NK-92 treated with Interleukin-12 subunit alpha and Interleukin-12 subunit beta, amount 100 ng/mL, for 24 hours (cell line): ENCODE results near the gene ELK3.

Experiments used
- DNase-seq: peaks from one replicate; lab custom pipeline; 2025; lab: John Stamatoyannopoulos, UW

ELK3 gene

DNA sequence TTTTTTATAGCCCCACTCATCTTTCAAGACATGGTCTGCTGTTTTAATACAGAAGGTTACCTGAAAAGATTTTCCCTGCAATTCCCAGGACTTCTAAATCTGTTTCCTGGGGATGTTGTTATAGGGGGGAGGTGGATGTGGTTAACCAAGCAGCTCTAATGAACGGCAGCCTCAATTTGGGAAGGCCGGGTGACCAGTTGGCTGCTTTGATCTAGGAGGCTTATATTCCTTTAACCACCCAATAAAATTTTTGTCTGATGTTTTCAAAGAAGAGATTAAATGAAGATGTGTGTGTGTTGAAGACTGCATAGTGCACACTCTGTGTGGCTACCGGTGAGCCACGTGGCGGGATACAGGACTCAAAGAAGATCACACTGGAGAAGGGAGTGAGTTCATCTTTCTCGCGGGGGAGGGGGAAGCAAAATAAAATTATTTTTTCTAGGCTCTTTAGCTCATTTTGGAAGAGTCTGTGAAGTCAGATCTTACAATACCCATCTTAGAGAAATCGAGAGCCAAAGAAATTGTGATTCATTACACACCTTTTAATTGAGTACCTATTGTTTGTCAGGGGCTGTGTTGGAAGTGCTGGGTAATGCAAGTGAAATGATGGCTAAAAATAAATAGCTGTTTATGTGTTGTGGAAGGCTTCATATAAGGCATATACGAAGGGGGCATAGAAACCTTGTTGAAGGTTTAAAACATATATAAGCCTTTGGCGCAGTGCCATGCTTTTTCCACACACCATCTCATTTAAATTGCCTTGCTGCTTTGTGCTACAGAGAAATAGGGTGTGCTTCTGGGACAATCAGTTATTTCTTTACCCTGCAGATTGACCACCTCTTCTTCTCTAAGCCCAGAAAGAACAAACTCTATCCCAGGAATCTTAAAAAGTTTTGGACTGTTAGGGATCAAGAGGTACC is 18.5 kb downstream of the ELK3 start:
- no peak for DNase-seq

DNA sequence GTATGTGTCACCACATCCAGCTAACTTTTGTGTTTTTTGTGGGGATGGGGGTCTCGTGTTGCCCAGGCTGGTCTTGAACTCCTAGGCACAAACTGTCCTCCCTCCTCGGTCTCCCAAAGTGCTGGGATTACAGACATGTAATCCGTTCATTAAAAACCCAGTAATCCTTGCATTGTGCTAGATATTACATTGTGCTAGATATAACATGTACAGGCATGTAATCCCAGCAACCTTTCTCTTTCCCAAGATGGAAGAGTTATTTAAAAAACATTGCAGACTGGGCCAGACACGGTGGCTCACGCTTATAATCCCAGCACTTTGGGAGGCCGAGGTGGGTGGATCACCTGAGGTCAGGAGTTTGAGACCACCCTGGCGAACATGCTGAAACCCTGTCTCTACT is 19.7 kb downstream of the ELK3 start:
- no peak for DNase-seq

DNA sequence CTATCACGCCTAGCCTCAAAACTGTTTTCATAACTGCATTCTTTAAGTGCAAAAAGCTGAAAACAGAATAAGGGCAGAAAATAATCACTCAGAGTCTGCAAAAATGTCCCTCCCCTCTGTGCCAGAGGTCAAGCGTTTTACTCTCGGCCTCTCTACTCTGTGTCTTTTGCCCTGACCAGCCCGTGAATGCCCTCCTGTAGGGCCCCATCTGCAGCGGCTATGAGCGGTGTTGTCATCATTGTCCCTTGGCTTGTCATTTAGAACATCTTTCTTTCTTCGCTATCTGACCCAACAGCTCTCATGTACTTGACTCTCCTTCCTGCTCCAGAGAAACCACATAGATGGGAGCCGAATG is 21.7 kb downstream of the ELK3 start:
- DNase-seq = no peak

DNA sequence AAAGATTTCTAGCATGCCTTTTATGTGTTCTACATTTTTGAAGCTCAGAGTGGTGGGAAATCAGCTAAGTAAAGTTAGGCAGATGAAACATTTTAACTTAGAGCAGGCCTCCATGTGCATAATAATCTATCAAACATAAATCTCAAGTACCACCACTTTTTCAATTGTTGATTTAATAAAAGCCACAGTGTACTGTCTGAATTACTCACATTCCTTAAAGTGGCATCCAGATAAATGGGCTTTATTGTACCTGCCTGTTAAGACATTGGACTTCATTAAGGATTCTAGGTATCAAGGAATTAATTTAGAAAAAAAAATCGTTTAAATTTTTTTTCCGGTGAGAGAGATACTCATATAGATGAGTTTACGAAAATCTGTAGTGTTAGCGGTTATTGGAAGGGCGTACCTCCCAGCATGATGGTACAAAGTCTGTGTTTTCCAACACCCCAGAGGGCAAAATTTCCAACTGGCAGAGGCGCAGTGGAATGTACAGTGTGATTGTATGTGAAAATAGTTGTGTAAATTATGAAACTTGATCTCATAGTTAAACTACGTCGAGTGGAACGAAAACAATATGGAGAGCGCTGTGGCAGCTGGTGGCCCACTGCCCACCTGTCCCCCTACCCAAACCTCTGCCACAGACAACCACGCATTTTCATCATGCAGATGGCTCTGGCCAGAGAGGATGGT is 25.0 kb downstream of the ELK3 start:
- DNase-seq = no peak

DNA sequence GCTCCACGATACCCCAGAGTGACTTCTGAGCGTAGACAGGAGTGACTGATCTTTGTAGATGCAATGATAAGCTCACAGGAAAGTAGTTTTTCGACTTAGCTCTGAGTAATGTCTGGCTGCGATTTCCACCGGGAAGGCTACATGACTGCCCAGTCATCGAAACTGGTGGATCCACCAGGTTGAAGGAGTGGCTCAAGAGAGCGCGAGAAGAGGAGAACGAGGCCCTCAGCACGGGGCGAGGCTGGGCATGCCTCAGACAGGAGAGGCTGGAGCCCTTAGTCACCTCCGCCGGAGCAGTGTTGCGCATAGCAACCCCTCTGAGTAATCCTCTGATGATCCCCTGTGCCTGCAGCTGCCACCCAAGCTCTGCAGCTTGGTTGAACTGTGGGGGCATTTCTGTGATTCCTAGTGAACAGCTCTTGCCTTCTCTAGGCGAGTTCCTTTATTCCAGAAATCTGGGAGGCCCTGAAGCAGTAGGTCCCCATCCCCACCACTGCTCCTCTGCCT is 25.6 kb downstream of the ELK3 start:
- no peak for DNase-seq

DNA sequence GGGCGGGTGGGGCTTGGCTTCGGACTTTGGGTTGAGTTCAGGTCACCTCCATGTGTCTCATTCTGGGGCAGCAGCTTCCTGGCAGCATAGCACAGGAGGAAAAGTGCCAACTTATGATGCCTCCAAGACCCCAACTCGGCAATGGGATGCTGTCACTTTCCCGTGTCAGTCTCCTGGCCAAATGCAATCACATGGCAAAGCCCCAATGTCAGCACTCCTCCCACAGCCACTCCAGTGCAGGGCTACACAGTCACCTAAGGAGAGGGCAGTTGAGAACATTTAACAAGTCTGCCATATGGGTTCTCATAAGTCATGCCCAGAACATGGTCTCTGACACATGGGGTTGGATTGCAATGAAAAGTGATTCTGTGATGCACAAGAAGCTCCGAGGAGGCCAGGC is 26.7 kb downstream of the ELK3 start:
- no peak for DNase-seq

DNA sequence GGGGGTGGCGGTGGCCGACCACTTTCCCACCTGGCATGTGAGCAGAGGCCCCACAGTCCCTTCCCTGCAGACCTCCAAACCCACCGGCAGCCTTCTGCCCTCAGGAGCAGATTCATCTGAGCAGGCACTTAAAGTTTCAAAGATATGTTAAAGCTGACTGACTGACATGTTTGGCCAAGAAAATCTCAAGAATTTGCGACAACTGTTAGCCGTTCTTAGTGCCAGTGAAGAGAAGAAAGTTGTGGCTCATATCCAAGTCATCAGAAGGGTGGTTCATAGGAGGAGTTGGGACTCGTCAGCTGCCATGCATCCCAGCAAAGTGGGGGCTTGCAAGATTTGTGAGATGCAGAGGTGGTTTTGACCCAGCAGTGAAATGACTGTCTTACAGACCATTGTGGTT is 27.2 kb downstream of the ELK3 start:
- DNase-seq = no peak

DNA sequence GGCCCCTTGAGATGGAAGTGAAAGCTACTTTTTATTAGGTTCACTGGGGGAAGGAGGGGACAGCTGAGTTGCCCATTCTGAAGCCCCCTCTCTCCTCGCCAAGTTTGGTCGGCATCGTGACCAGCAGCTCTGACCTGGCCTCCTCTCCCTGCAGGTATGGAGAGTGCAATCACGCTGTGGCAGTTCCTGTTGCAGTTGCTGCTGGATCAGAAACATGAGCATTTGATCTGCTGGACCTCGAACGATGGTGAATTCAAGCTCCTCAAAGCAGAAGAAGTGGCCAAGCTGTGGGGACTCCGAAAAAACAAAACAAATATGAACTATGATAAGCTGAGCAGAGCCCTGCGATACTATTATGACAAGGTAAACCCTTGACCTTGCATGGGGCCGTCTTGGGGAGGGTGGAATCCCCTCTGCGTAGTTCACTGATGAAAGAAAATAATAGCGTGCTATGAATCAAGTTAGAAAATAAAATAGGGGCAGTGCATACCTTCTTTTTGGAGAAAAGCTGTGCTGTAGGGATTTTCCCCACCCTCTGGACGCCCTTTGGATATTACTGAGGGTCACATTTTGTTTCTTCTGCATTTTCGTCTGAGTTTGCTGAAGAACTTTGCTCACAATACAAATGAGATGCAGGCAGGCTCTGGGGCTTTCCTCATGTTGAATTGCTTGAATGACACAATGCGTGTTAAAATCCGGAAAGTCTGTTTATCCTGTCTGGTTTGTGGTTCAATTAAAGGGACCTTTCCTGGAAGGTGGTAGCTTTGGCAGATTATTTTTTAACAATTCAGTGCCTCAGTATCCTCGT is 29.4 kb downstream of the ELK3 start:
- no peak for DNase-seq

DNA sequence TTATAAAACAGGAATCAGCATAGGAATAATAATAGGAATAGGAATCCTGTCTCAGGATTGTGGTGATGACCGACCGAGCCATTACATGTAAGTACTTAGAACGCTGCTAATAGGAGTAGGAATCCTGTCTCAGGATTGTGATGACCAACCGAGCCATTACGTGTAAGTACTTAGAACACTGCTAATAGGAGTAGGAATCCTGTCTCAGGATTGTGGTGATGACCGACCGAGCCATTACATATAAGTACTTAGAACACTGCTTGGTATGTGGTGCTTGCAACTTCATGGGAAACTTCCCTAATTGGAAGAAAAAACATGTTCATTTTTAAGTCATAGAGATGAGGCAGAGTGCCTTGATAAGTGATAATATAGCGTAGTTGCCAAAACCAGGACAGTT is 30.0 kb downstream of the ELK3 start:
- no peak for DNase-seq

DNA sequence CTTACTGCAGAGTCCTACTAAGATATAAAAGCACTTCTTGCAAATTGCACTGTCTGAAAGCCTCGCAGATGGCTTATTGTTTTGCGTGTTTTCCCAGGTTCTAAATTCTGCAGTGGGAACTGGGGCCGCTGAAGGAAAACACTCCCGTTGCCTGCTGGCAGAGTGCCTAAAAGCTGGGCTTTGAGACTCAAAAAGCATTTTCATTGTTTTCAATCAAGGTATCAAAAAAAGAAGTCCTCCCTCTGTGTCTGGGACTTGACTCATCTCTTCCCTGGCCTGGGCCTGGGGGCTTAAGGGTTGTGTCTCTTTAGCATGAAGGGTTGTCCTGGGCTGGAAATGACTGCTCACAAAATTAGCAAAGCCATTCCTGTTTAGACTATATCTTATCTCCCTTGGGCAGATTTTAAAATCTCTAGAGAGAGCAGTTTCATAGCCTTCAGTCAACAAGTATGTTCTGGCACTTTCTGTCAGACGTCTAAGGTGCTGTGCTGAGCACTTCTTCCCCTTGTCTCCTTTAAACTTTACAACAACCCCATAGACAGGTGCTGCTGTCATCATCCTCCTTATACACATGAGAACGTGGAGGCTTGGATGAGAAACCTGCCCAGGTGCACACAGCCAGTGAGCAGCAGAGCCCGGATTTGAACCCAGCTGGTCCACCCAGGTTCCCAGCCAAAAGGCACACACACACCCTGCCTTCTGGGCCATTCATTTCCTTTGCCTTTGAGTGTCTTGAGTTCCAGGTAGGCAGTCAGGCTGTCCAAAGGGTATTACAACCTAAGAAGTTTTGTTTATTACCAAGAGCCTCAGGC is 31.1 kb downstream of the ELK3 start:
- DNase-seq = no peak

DNA sequence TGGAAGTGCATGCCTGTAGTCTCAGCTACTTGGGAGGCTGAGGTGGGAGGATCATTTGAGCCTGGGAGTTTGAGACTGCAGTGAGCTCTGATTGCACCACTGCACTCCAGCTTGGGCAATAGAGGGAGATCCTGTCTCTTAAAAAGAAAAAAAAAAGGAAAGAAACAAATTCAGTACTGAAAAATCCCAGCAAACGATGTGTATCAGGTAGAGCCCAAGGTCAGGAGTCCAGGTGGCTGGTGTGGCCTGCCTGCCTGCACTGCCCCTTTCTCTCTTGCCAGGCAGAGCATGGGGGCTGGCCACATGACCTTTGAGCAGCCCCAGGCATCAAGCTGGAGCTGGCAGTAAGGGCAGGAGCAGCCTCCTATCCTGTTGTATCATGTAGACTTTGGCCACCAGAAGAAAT is 31.8 kb downstream of the ELK3 start:
- no peak for DNase-seq

DNA sequence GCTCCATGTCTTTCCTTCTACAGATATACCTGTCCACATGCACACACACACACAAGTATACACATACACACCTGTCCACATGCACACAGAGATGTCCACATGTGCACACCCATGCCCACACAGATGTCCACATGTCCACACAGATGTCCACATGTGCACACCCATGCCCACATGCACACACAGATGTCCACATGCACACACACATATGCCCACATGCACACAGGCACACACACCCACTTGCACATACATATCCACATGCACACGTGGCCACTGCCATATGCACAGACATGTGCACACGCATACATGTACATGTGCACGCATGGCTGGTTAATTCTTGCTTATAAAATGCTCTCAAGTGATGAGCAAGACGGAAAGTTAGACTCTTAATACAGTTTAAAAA is 32.2 kb downstream of the ELK3 start:
- DNase-seq = no peak

DNA sequence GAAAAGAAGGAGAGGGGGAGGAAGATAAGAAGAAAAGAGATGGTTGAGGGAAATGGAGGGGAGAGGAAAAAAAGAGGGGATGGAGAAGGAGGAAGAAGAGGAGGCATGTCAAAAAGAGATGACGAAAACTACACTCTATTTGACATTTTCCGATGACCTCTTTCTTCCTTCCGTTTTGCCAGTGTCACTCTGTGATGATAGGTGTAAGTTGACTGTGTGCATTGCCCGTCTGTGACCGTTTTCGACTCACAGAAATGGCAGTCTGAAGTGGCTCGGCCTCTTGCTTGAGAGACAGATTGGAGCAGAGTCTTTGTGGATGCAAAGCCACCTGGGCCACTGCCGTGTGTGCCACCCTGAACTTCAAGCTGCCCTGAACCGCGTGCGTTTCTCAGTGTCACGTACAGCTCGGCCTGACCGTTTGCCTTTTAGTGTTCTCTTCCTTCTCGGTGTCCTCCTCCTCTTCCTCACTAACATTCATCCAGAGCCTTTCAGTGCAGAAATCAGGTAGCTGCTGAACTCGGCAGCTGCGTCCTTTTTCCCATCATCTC is 32.7 kb downstream of the ELK3 start:
- no peak for DNase-seq

DNA sequence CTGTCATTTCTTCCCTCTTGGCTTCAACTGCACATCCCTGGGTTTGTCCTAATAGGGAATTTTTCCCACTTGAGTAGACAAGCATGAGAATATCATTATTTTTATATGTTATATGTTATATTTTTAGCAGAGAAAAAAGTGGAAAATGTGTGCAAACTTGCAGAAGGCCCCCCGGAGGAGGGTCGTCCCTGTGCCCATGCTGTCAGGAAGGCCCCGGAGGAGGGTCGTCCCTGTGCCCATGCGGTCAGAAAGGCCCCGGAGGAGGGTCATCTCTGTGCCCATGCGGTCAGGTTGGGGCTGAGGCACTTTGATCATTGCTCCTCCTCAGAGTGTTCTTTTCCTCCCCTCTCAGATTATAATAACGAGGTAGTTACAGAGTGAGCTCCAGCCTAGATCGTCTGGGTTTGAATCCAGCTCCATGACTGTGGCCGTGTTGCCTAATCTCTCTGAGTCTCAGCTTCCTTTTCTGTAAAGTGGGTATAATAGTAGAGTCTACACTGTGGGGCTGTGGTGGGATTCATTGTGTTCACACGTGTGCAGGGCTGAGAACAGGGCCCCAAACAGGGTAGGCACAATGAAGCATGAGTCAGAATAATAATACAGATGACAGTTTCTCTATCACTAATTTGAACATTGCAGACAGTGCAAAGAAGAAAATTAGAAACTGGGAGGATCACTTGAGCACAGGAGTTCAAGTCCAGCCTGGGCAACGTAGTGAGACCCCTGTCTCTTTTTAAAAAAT is 33.4 kb downstream of the ELK3 start:
- DNase-seq = no peak

DNA sequence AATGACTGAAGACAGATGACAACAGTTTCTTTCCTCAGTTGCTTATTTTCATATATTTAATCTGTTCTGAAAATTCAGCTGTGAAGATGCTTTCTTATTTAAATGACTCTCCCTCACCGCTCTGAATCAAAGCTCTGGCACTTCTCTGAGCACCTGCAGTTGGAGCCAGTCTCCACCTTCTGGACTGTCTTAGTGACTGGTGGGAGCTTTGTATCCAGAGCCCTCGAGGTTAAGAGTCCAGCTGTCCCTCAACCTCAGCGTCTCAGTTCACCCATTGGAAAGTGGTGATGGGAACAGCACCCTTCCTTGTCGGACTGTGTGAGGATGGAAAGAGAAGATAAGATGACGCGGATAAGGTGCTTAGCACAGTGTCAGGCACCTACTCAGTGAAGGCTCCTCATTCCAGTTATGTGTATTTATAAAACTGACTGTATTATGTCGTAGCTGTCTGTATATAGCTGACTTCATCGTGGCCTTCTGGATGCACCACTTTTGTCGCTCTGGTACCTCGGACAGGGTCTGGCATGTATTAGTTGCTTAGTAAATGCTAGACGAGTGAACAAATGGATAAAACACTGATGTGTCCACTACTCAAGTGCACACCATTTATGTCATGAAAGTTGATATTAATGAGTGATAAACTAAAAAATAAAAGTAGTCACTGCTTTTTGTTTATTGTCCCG is 34.5 kb downstream of the ELK3 start:
- DNase-seq = no peak

DNA sequence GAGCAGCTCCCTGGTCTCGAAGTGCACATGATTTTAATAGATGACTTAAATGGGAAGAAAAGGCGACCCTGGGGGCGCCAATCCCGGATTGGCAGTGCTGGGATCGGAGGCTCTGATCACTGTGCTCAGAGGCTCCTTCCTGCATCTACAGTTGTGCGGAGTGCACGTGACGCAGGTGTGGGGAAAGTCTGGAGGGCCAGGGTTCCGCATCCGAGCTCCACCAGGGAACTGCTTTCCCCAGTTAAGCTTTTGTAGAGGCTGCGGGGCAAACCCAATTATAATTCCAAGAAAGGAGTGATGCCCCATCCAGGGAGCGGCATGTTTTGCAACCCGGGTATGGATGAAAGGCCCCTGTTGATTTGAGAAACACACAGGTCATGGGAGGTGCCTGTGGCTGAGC is 36.5 kb downstream of the ELK3 start:
- no peak for DNase-seq

DNA sequence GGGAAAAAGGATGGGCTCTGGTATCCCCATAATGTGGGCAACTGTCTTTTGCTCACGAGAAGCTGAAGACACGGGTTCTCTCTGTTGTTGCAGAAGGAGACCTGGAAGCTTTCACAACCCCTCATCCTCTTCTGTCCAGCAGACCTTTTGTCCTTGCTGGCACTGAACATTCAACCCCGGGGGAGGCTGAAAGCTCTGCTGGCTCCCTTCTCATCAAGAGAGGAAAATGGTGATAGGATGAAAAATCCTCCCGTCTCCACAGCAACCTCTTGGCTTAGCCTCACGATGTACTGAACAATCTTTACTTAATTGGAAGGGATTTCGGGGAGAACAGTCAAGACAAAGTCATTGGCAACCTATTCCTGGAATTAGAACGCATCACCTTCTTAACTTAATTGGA is 39.0 kb downstream of the ELK3 start:
- no peak for DNase-seq

DNA sequence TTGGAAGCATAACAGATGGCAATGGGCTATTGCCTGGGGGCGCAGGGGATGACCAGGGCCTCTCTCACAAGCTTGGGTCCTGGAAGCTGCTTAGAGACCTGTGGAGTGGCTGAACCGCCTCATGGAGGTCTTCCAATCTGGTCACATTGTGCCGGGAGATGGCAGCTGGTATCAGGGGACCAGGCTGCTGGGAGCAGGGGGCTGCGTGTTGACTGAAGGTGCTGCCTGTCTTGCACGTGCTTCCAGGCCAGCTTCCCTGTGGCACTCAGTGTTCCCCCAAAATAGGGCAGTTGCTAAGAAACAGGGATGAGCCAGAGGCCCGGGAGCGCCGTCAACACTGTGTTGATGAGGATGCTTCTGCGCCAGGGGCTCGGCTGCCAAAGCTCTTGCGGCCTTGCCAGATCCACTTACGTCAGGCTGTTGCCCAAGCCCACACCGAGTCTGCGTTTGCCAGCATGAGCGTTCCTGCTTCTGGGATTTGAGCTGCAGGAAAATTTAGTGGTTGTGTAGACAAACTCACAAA is 39.8 kb downstream of the ELK3 start:
- DNase-seq = no peak

DNA sequence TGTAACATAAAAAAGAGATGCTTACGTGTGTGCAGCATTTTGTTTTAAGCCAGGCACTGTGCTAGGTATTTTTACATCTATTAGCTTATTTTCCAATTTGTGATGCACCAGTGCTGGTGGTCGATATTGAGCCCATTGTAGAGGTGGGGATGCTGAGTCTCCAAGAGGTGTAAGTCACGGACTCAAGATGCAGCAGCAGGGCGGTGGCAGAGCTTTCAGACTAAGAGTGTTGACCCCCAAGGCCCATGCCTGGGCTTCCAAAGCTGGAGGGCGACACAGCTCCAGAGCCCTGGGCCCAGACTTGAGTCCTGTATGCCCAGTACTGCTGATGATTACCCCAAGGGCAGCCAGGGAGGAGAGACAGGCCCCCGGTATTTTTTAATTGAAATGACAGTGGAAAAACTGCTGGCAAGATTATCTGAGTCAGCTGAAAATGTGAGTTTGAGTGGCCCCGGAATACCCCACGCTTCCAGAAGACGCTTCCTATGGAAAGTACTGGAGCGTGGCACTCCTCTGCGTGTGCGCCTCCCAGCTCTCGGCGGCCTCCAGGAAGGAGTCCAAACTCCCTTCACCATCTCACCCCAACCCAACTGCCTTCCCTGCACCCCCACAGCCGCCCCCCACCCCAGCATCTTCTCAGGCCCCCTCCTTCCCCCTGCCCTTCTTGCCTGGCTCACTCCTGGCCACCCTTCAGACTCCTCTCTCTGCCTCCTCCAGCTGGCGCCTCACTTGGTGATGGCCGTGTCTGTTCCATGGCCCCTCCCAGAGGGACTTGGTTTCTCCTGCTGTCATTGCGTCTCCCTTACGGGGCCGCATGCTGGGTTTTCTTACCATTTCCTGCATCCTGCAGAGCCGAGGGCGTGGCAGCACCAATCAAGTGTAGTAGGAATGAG is 40.7 kb downstream of the ELK3 start:
- DNase-seq = no peak
